PC-9 (cell line): ENCODE measurements around the gene NUDT22. TPM values are rescaled to one million over a fixed set of nuclear protein-coding genes. Genes with fewer than 3 reads are reported as not detected.

Experiments used
- BruUV-seq: library from RNA; stranded (reverse); fragments of 400-500 nt; replicated peaks from 2 replicates; lab custom pipeline; 2021; lab: Mats Ljungman, UMichigan
- CTCF ChIA-PET: fragments of 300-600 bp; sonication (Branson Sonifier 250); formaldehyde crosslinking; loops from one replicate; lab custom pipeline; 2022; ENCODE audit warnings: antibody characterized with exemption; lab: Charles Lee
- POLR2A ChIA-PET: fragments of 300-600 bp; sonication (Branson Sonifier 250); formaldehyde crosslinking; loops from one replicate; lab custom pipeline; 2022; ENCODE audit warnings: antibody characterized with exemption; ENCODE audit not compliant: unreplicated experiment; lab: Charles Lee
- DNase-seq, 2 experiments: peaks; one replicate each; pipeline versions ENCODE4 v3.0.0 to v3.0.0-alpha.2; 2015 to 2022; ENCODE audit warnings: mixed read lengths in 1 of 2
- H2AFZ ChIP-seq: fragments of 200-600 bp; sonication (generic); 2 replicates; pipeline ENCODE4 v1.8.1; 2017; ENCODE audit warnings: antibody characterized with exemption
- H3F3A ChIP-seq: fragments of 200-600 bp; sonication (generic); 2 replicates; pipeline ENCODE4 v1.8.1; 2017; ENCODE audit warnings: antibody characterized with exemption, mild to moderate bottlenecking, low read depth; ENCODE audit not compliant: insufficient read depth
- H3K27ac ChIP-seq: fragments of 200-600 bp; sonication (generic); 2 replicates; pipeline ENCODE4 v1.6.1; 2016; ENCODE audit warnings: mixed run types
- H3K27me3 ChIP-seq: fragments of 200-600 bp; sonication (generic); 2 replicates; pipeline ENCODE4 v1.6.1; 2016; ENCODE audit warnings: low read depth, mixed run types; ENCODE audit not compliant: insufficient read depth
- H3K36me3 ChIP-seq: fragments of 200-600 bp; sonication (generic); 2 replicates; pipeline ENCODE4 v1.6.1; 2016; ENCODE audit warnings: low read depth, mixed run types
- H3K4me1 ChIP-seq: fragments of 200-600 bp; sonication (generic); replicated peaks from 2 replicates; pipeline ENCODE4 v1.6.1; 2016; ENCODE audit warnings: mixed run types; ENCODE audit not compliant: insufficient read depth
- H3K4me2 ChIP-seq: fragments of 200-600 bp; sonication (generic); 2 replicates; pipeline ENCODE4 v1.6.1; 2017; ENCODE audit warnings: mixed run types
- H3K4me3 ChIP-seq: fragments of 200-600 bp; sonication (generic); 2 replicates; pipeline ENCODE4 v1.6.1; 2016; ENCODE audit warnings: mixed run types
- H3K79me2 ChIP-seq: fragments of 200-600 bp; sonication (generic); 2 replicates; pipeline ENCODE4 v1.6.1; 2017; ENCODE audit warnings: low read depth, mixed run types
- H3K9me2 ChIP-seq: fragments of 200-600 bp; sonication (generic); 2 replicates; pipeline ENCODE4 v1.8.1; 2017; ENCODE audit warnings: mild to moderate bottlenecking; ENCODE audit not compliant: insufficient read depth
- H3K9me3 ChIP-seq: fragments of 200-600 bp; sonication (generic); 2 replicates; pipeline ENCODE4 v1.8.1; 2016; ENCODE audit warnings: low read depth; ENCODE audit not compliant: insufficient read depth
- H4K20me1 ChIP-seq: fragments of 200-600 bp; sonication (generic); 2 replicates; pipeline ENCODE4 v1.8.1; 2017; ENCODE audit not compliant: insufficient read depth
- EZH2 ChIP-seq: fragments of 200-600 bp; sonication (generic); IDR thresholded peaks from 2 replicates; pipeline ENCODE4 v1.8.0; 2017; ENCODE audit warnings: antibody characterized with exemption, low read depth
- intact Hi-C: fragments of 100-400 bp; cut with micrococcal nuclease; formaldehyde crosslinking; loops from one replicate; pipeline ENCODE4 v1.10.0; 2022; ENCODE audit not compliant: unreplicated experiment
- total RNA-seq: library from RNA; stranded (reverse); gene quantifications from 2 replicates; pipeline ENCODE4 v1.2.3, GENCODE V29; 2021
- TF ChIP-seq, protein P1 (sequence below): fragments of 200-600 bp; sonication (generic); conservative IDR thresholded peaks from 2 replicates; pipeline ENCODE4 v1.6.1; 2017; ENCODE audit warnings: mixed run types, antibody characterized with exemption, mild to moderate bottlenecking, moderate library complexity

NUDT22 gene
- total RNA-seq, 1 experiment from 2014 or later, result 87.4 TPM

DNA sequence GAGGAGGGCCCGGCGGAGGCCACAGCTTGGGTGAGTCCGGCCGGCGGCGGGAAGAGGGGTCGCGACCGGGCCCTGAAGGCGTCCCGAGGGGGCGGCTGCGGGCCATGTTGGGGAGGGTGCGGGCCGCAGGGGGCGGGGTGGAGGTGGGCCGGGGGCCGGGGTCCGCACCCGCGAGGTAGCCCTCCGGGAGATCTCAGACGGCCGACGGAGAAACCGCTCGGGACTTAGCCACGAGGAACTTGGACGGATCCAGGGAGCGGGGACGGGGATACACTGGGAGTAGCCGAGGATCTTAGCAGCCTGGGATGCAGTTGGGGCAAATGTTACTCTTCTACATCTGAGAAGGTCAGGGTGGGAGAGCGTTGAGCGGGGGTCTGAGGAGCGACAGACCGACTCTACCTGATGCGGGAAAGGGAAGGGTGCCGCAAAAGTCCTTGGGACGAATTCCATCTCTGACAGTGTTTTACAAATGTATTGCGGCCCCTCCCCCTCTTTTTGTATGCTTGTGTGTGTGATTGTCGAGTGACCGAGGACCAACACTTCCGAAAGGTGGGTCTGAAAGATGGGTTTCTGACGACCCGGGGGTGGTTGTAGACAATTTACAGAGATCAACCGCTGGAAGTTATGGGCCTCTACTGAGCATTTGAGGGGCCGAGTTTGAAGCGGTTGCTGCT lies 39.4 kb upstream of the NUDT22 start:
- Histone ChIP-seq H3K4me2 (no peak overlapping the region), H3K9me2 (no peaks in the 10 kb centered on the region), H3K4me3 (no peak overlapping the region), H3K4me1 (peaks cover 21% of the 10 kb centered on the region), H3F3A (peaks cover 45% of the 10 kb centered on the region; the same call in 1 of the 2 replicates), H3K9me3 (no peaks in the 10 kb centered on the region), H3K79me2 (peaks cover 28% of the 10 kb centered on the region), H4K20me1 (no peaks in the 10 kb centered on the region; the same call in 1 of the 2 replicates), H2AFZ (no peak overlapping the region), H3K27me3 (no peaks in the 10 kb centered on the region), H3K27ac (no peak overlapping the region), H3K36me3 (peaks cover 12% of the 10 kb centered on the region; the same call in 1 of the 2 replicates)
- ChIA-PET POLR2A (interaction anchor here (0.6 kb wide), 2 partner anchors 345 to 1284 kb away, joined by 3 to 5 read pairs; no protein-coding TSS in a partner anchor), CTCF (interaction anchor here (0.6 to 0.8 kb wide), 5 partner anchors 95 to 302 kb away, joined by 3 to 4 read pairs (median 3); partner anchors contain the start of gene CATSPERZ)
- TF ChIP-seq, protein P1, sequence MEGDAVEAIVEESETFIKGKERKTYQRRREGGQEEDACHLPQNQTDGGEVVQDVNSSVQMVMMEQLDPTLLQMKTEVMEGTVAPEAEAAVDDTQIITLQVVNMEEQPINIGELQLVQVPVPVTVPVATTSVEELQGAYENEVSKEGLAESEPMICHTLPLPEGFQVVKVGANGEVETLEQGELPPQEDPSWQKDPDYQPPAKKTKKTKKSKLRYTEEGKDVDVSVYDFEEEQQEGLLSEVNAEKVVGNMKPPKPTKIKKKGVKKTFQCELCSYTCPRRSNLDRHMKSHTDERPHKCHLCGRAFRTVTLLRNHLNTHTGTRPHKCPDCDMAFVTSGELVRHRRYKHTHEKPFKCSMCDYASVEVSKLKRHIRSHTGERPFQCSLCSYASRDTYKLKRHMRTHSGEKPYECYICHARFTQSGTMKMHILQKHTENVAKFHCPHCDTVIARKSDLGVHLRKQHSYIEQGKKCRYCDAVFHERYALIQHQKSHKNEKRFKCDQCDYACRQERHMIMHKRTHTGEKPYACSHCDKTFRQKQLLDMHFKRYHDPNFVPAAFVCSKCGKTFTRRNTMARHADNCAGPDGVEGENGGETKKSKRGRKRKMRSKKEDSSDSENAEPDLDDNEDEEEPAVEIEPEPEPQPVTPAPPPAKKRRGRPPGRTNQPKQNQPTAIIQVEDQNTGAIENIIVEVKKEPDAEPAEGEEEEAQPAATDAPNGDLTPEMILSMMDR, result 0 out of 2 replicates have a peak, but pooled peaks have one; percentile 0
- TF ChIP-seq EZH2, result no peak
- DNase-seq, result no peak
- intact Hi-C loops, result loop anchor here (5.0 kb wide), 1 partner anchor 46 kb away; the partner anchor contains the start of genes DNAJC4 and VEGFB
- no TSS peak for BruUV-seq

- Histone ChIP-seq H4K20me1 (peaks cover 8% of the 10 kb centered on the region), H3K36me3 (peaks cover 59% of the 10 kb centered on the region), H3K27me3 (no peaks in the 10 kb centered on the region), H3K9me2 (no peaks in the 10 kb centered on the region), H3F3A (peaks cover 68% of the 10 kb centered on the region), H3K9me3 (no peaks in the 10 kb centered on the region), H3K4me2 (no peak overlapping the region), H2AFZ (no peak overlapping the region), H3K79me2 (peaks cover 21% of the 10 kb centered on the region), H3K27ac (no peak overlapping the region), H3K4me1 (no peaks in the 10 kb centered on the region), H3K4me3 (no peak overlapping the region)
- TF ChIP-seq EZH2, result no peak
- TF ChIP-seq, protein P1, result no peak
- BruUV-seq, result no TSS peak
- no peak for DNase-seq
- ChIA-PET POLR2A (no interaction called here), CTCF (no interaction called here)
- intact Hi-C loops, result no loop called here
Observed at GRCh38 chr11:64192434-64192833, 33.6 kb upstream of the NUDT22 start.

DNA sequence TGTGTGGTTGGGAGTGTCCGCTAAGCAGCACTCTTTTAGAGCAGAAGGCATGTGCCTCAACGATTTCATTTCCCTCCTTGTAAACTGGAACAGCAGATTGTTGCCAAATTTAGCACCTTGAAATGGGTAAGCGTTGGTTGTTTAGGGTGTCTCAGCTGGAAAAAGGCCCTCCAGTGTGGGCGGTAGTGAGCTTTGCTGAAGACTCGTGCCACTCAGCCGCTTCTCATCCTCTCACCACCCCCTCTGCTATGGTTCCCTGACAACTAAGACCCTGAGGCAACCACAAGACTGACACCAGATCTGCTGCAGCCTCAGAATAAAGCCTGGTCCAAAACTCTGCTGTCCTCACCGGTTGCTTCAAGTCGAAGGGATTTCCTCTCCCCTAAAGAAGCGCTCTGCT lies 29.4 kb upstream of the NUDT22 start:
- Histone ChIP-seq H3K27me3 (no peaks in the 10 kb centered on the region), H3K4me1 (no peaks in the 10 kb centered on the region), H3K4me3 (no peak overlapping the region), H4K20me1 (peaks cover 25% of the 10 kb centered on the region), H3K9me3 (no peaks in the 10 kb centered on the region), H3K4me2 (no peak overlapping the region), H2AFZ (no peak overlapping the region), H3K36me3 (peaks cover 67% of the 10 kb centered on the region), H3K9me2 (no peaks in the 10 kb centered on the region), H3K27ac (no peak overlapping the region), H3F3A (peaks cover 84% of the 10 kb centered on the region), H3K79me2 (peaks cover 24% of the 10 kb centered on the region)
- BruUV-seq, result no TSS peak
- ChIA-PET POLR2A (no interaction called here), CTCF (no interaction called here)
- no peak for DNase-seq
- intact Hi-C loops, result no loop called here
- TF ChIP-seq EZH2, result no peak
- TF ChIP-seq, protein P1, result no peak
